ENCODE measurements around the gene HCLS1.
"Not testable (repeated sequence)": the region's sequence is repeated elsewhere in the genome, so short reads cannot be mapped to it uniquely, and the experiment has no call there.

HCLS1 gene

GRCh38 chr3:121598564-121598963 is 62.1 kb downstream of the HCLS1 start:
- DNase-seq, result no peak
- Histone ChIP-seq H3K4me1 (no peaks in the 10 kb centered on the region), H3K4me3 (ENCODE audit: low read depth, low read length) (no peak overlapping the region), H3K36me3 (no peaks in the 10 kb centered on the region), H3K9me3 (no peaks in the 10 kb centered on the region), H3K27me3 (no peaks in the 10 kb centered on the region)
- no peak for TF ChIP-seq CTCF (IDR thresholded peaks at IDR 0.05; ENCODE audit: low read depth, low read length)

- H3K27me3 ChIP-seq, result peaks cover 17% of the 10 kb centered on the region
- no peaks in the 10 kb centered on the region for H3K4me1 ChIP-seq
- TF ChIP-seq CTCF (IDR thresholded peaks at IDR 0.05; ENCODE audit: low read depth, low read length), result no peak
- H3K4me3 ChIP-seq (ENCODE audit: low read depth, low read length), result no peak overlapping the region
- DNase-seq, result no peak
- no peaks in the 10 kb centered on the region for H3K9me3 ChIP-seq
- H3K36me3 ChIP-seq, result no peaks in the 10 kb centered on the region
Observed at GRCh38 chr3:121595765-121596406, 64.8 kb downstream of the HCLS1 start.

GRCh38 chr3:121594850-121595249 is 65.9 kb downstream of the HCLS1 start:
- H3K4me1 ChIP-seq, result no peaks in the 10 kb centered on the region
- TF ChIP-seq CTCF (IDR thresholded peaks at IDR 0.05; ENCODE audit: low read depth, low read length), result no peak

GRCh38 chr3:121593806-121594205 is 66.9 kb downstream of the HCLS1 start:
- H3K4me1 ChIP-seq; H3K4me3 ChIP-seq (ENCODE audit: low read depth, low read length); H3K36me3 ChIP-seq; H3K9me3 ChIP-seq; DNase-seq: not testable (repeated sequence)
- peaks cover 27% of the 10 kb centered on the region for H3K27me3 ChIP-seq

More at GRCh38 chr3:121594850-121595249, 65.9 kb downstream of the HCLS1 start:
- Histone ChIP-seq H3K9me3 (no peaks in the 10 kb centered on the region), H3K27me3 (peaks cover 23% of the 10 kb centered on the region), H3K36me3 (no peaks in the 10 kb centered on the region), H3K4me3 (ENCODE audit: low read depth, low read length) (no peak overlapping the region)
- no peak for DNase-seq

- Histone ChIP-seq H3K9me3 (no peaks in the 10 kb centered on the region), H3K27me3 (peaks cover 27% of the 10 kb centered on the region), H3K36me3 (no peaks in the 10 kb centered on the region), H3K4me1 (no peaks in the 10 kb centered on the region), H3K4me3 (ENCODE audit: low read depth, low read length) (no peak within 1 kb of the TSS)
- no peak for TF ChIP-seq CTCF (IDR thresholded peaks at IDR 0.05; ENCODE audit: low read depth, low read length)
- no peak for DNase-seq
Observed at GRCh38 chr3:121592856-121593702, 67.6 kb downstream of the HCLS1 start, which contains the start of gene FBXO40. Gene FBXO40, plus strand, starts transcription at chr3:121593379. Its CDS starts 27,197 bp downstream, at chr3:121620576.

- no peak for DNase-seq
- Histone ChIP-seq H3K9me3 (no peaks in the 10 kb centered on the region), H3K36me3 (no peaks in the 10 kb centered on the region), H3K4me3 (ENCODE audit: low read depth, low read length) (no peak overlapping the region), H3K4me1 (no peaks in the 10 kb centered on the region), H3K27me3 (peaks cover 27% of the 10 kb centered on the region)
- no peak for TF ChIP-seq CTCF (IDR thresholded peaks at IDR 0.05; ENCODE audit: low read depth, low read length)
Observed at GRCh38 chr3:121584418-121584817, 76.3 kb downstream of the HCLS1 start.

Data from BE2C (cell line).